CD4-positive, CD25-positive, alpha-beta regulatory T cell (primary cell): ENCODE results near the gene TPMT. TPM values are rescaled to one million over a fixed set of nuclear protein-coding genes. Genes with fewer than 3 reads are reported as not detected.
A peak's percentile ranks its signal among the peaks of the same experiment; 100 is the strongest.
"Not testable (repeated sequence)": the region's sequence is repeated elsewhere in the genome, so short reads cannot be mapped to it uniquely, and the experiment has no call there.

Experiments
- ATAC-seq, 2 donors: fragments of 150-1000 bp; cut with Tn5 transposase; one replicate each; pipeline ENCODE4 v1.10.0; 2021; ENCODE audit warnings: low read depth in 2 of 2, moderate number of reproducible peaks in 2 of 2, moderate library complexity in 1 of 2
- DNase-seq, 3 donors: peaks; one replicate each; pipeline versions ENCODE4 v3.0.0 to v3.0.0-alpha.2; 2012 to 2022; ENCODE audit warnings: mixed read lengths in 1 of 3
- H3K27ac ChIP-seq: one replicate; pipeline ENCODE4 v1.7.0; 2013; ENCODE audit warnings: mild to moderate bottlenecking, low read length; ENCODE audit not compliant: insufficient read depth, poor library complexity, severe bottlenecking
- H3K27me3 ChIP-seq: one replicate; pipeline ENCODE4 v1.7.0; 2013; ENCODE audit warnings: low read length; ENCODE audit not compliant: control insufficient read depth, insufficient read depth
- H3K36me3 ChIP-seq: one replicate; pipeline ENCODE4 v1.7.0; 2013; ENCODE audit warnings: mild to moderate bottlenecking, low read length, moderate library complexity; ENCODE audit not compliant: control insufficient read depth, insufficient read depth
- H3K4me1 ChIP-seq: 2 replicates; pipeline ENCODE4 v1.7.0; 2013; ENCODE audit warnings: mild to moderate bottlenecking, low read length; ENCODE audit not compliant: insufficient read depth, control insufficient read depth, poor library complexity, severe bottlenecking
- H3K4me3 ChIP-seq: one replicate; pipeline ENCODE4 v1.7.0; 2013; ENCODE audit warnings: low read depth, mild to moderate bottlenecking, low read length, moderate library complexity
- H3K9me3 ChIP-seq, 2 experiments: 1 replicate in 1 of 2; 2 replicates in 1 of 2; pipeline ENCODE4 v1.7.0; 2013; ENCODE audit warnings: low read length in 2 of 2, mild to moderate bottlenecking in 1 of 2, moderate library complexity in 1 of 2; ENCODE audit not compliant: control insufficient read depth in 2 of 2
- H3K27ac Mint-ChIP-seq, 3 donors: one replicate each; pipeline ENCODE4 v1.8.0; 2020 to 2022; ENCODE audit warnings: mild to moderate bottlenecking in 3 of 3, mixed read lengths in 3 of 3, moderate library complexity in 2 of 3
- H3K27me3 Mint-ChIP-seq: one replicate; pipeline ENCODE4 v1.8.0; 2022; ENCODE audit warnings: mild to moderate bottlenecking, mixed read lengths
- H3K36me3 Mint-ChIP-seq: one replicate; pipeline ENCODE4 v1.8.0; 2020; ENCODE audit warnings: mixed read lengths
- H3K4me1 Mint-ChIP-seq, 4 donors: one replicate each; pipeline ENCODE4 v1.8.0; 2020 to 2022; ENCODE audit warnings: mixed read lengths in 4 of 4, mild to moderate bottlenecking in 1 of 4
- H3K4me3 Mint-ChIP-seq, 4 donors: one replicate each; pipeline ENCODE4 v1.8.0; 2020 to 2022; ENCODE audit warnings: mild to moderate bottlenecking in 4 of 4, mixed read lengths in 4 of 4, moderate library complexity in 3 of 4
- H3K9me3 Mint-ChIP-seq, 7 donors: one replicate each; pipeline ENCODE4 v1.8.0; 2020 to 2022; ENCODE audit warnings: mixed read lengths in 7 of 7, mild to moderate bottlenecking in 3 of 7, moderate library complexity in 2 of 7
- polyA plus RNA-seq, 4 donors: library from polyadenylated mRNA; unstranded; fragments of 300-500 nt; fragmentation: Illumina TruSeq; gene quantifications; one replicate each; pipeline ENCODE4 v1.2.3, GENCODE V29; 2021
- total RNA-seq: library from RNA; stranded (reverse); gene quantifications from one replicate; pipeline ENCODE4 v1.2.3, GENCODE V29; 2022

Gene TPMT
- total and polyA plus RNA-seq, 5 donors from 2014 or later, result 8.3 to 19.4 (median 14.8) TPM

GRCh38 chr6:18155864-18156421 is 1.1 kb upstream of the TPMT start:
- Mint-ChIP-seq H3K36me3 (peaks cover 17% of the 10 kb centered on the region), H3K4me3 (peak overlapping the region; percentile 96 to 99 (median 98)), H3K27ac (peak overlapping the region; percentile 85 to 92 (median 88)), H3K4me1 (peaks cover 18 to 54% (median 43%) of the 10 kb centered on the region in 4 donors), H3K27me3 (no peaks in the 10 kb centered on the region), H3K9me3 (no peaks in the 10 kb centered on the region)
- Histone ChIP-seq H3K4me1 (peaks cover 31% of the 10 kb centered on the region), H3K27ac (peak overlapping the region; percentile 91), H3K4me3 (peak overlapping the region; percentile 71), H3K36me3 (peaks cover 13% of the 10 kb centered on the region), H3K27me3 (no peaks in the 10 kb centered on the region), H3K9me3 (no peaks in the 10 kb centered on the region)
- DNase-seq, result peak in 2 of 3 donors; percentile 36 to 55
- peak in 1 of 2 donors; percentile 0 for ATAC-seq

GRCh38 chr6:18155150-18155863 is 430 bp upstream of the TPMT start, which contains the start of gene KDM1B:
Gene KDM1B (plus strand): TSS chr6:18155422. CDS start chr6:18159896, 4,474 bp downstream.
- no peaks in the 10 kb centered on the region for H3K9me3 Mint-ChIP-seq
- Histone ChIP-seq H3K36me3 (peaks cover 8% of the 10 kb centered on the region), H3K4me3 (peak within 1 kb of the TSS; percentile 99), H3K27ac (peak within 1 kb of the TSS; percentile 91), H3K4me1 (peaks cover 31% of the 10 kb centered on the region), H3K9me3 (no peaks in the 10 kb centered on the region), H3K27me3 (no peaks in the 10 kb centered on the region)
- peak within 1 kb of the TSS; percentile 96 to 99 (median 99) for H3K27ac Mint-ChIP-seq
- ATAC-seq, result peak; percentile 91 to 93
- H3K36me3 Mint-ChIP-seq, result peaks cover 20% of the 10 kb centered on the region
- no peaks in the 10 kb centered on the region for H3K27me3 Mint-ChIP-seq
- H3K4me1 Mint-ChIP-seq, result peaks cover 17 to 58% (median 44%) of the 10 kb centered on the region in 4 donors
- peak within 1 kb of the TSS; percentile 96 to 99 (median 98) for H3K4me3 Mint-ChIP-seq
- DNase-seq, result peak; percentile 98 to 99 (median 99)

GRCh38 chr6:18153311-18153703 is 1.6 kb downstream of the TPMT start:
- Mint-ChIP-seq H3K36me3 (peaks cover 23% of the 10 kb centered on the region), H3K4me3 (peak overlapping the region in 3 of 4 donors; percentile 69 to 99 (median 96)), H3K27me3 (no peaks in the 10 kb centered on the region), H3K9me3 (no peaks in the 10 kb centered on the region), H3K27ac (peak overlapping the region in 1 of 3 donors; percentile 88), H3K4me1 (peaks cover 10 to 47% (median 32%) of the 10 kb centered on the region in 4 donors)
- Histone ChIP-seq H3K4me3 (peak overlapping the region; percentile 99), H3K4me1 (peaks cover 31% of the 10 kb centered on the region), H3K27me3 (no peaks in the 10 kb centered on the region), H3K36me3 (peaks cover 5% of the 10 kb centered on the region), H3K27ac (peak overlapping the region; percentile 45), H3K9me3 (no peaks in the 10 kb centered on the region)
- DNase-seq (no peak), ATAC-seq (no peak)

GRCh38 chr6:18151801-18152200 is 3.1 kb downstream of the TPMT start:
- H3K27me3 Mint-ChIP-seq, result no peaks in the 10 kb centered on the region
- H3K4me3 Mint-ChIP-seq, result no peak overlapping the region

GRCh38 chr6:18151391-18151790 is 3.5 kb downstream of the TPMT start:
- Histone ChIP-seq H3K36me3 (peaks cover 18% of the 10 kb centered on the region), H3K4me1 (peaks cover 30% of the 10 kb centered on the region)
- H3K9me3 Mint-ChIP-seq, H3K9me3 ChIP-seq, H3K27ac ChIP-seq, H3K4me3 ChIP-seq, ATAC-seq, H3K4me3 Mint-ChIP-seq, H3K27ac Mint-ChIP-seq, H3K27me3 Mint-ChIP-seq, H3K27me3 ChIP-seq, DNase-seq: not testable (repeated sequence)
- Mint-ChIP-seq H3K36me3 (peaks cover 33% of the 10 kb centered on the region), H3K4me1 (peaks cover 10 to 40% (median 31%) of the 10 kb centered on the region in 4 donors)

More at GRCh38 chr6:18151801-18152200, 3.1 kb downstream of the TPMT start:
- ATAC-seq (no peak), DNase-seq (no peak)
- H3K36me3 Mint-ChIP-seq, result peaks cover 33% of the 10 kb centered on the region
- H3K27ac Mint-ChIP-seq, result no peak overlapping the region
- H3K9me3 Mint-ChIP-seq, result no peaks in the 10 kb centered on the region
- H3K4me1 Mint-ChIP-seq, result peaks cover 10 to 43% (median 32%) of the 10 kb centered on the region in 4 donors
- Histone ChIP-seq H3K27me3 (no peaks in the 10 kb centered on the region), H3K36me3 (peaks cover 17% of the 10 kb centered on the region), H3K4me1 (peaks cover 31% of the 10 kb centered on the region), H3K9me3 (no peaks in the 10 kb centered on the region), H3K27ac (no peak overlapping the region), H3K4me3 (no peak overlapping the region)

- Mint-ChIP-seq H3K27ac (no peak overlapping the region), H3K4me1 (peaks cover 6 to 22% (median 16%) of the 10 kb centered on the region in 4 donors), H3K4me3 (no peak overlapping the region), H3K27me3 (no peaks in the 10 kb centered on the region), H3K36me3 (peaks cover 36% of the 10 kb centered on the region), H3K9me3 (no peaks in the 10 kb centered on the region)
- Histone ChIP-seq H3K4me1 (peaks cover 11% of the 10 kb centered on the region), H3K4me3 (no peak overlapping the region), H3K36me3 (peaks cover 24% of the 10 kb centered on the region), H3K27ac (no peak overlapping the region), H3K27me3 (no peaks in the 10 kb centered on the region), H3K9me3 (no peaks in the 10 kb centered on the region)
- no peak for ATAC-seq
- DNase-seq, result no peak
Observed at GRCh38 chr6:18148304-18149025, 6.4 kb downstream of the TPMT start.

- no peak overlapping the region for H3K4me3 ChIP-seq
- peaks cover 32% of the 10 kb centered on the region for H3K36me3 ChIP-seq
- H3K4me1 ChIP-seq, result peaks cover 4% of the 10 kb centered on the region
- no peak overlapping the region for H3K27ac ChIP-seq
- Mint-ChIP-seq H3K36me3 (peaks cover 39% of the 10 kb centered on the region), H3K9me3 (no peaks in the 10 kb centered on the region), H3K4me1 (peaks cover 2 to 15% (median 10%) of the 10 kb centered on the region in 4 donors), H3K4me3 (no peak overlapping the region), H3K27me3 (no peaks in the 10 kb centered on the region), H3K27ac (no peak overlapping the region)
- ATAC-seq (no peak), DNase-seq (no peak)
- H3K27me3 ChIP-seq, result no peaks in the 10 kb centered on the region
- no peaks in the 10 kb centered on the region for H3K9me3 ChIP-seq
Observed at GRCh38 chr6:18147616-18148015, 7.3 kb downstream of the TPMT start.
